Activated T-cell treated with anti-CD3 and anti-CD28 coated beads, Interleukin-2, amount 50 U/mL, for 1 hour (primary cell): ENCODE data around the gene OR5A2.
"Not testable (repeated sequence)": the region's sequence is repeated elsewhere in the genome, so short reads cannot be mapped to it uniquely, and the experiment has no call there.

Source experiments
- DNase-seq: peaks from one replicate; pipeline ENCODE4 v3.0.0-alpha.2; 2020

Gene OR5A2, protein sequence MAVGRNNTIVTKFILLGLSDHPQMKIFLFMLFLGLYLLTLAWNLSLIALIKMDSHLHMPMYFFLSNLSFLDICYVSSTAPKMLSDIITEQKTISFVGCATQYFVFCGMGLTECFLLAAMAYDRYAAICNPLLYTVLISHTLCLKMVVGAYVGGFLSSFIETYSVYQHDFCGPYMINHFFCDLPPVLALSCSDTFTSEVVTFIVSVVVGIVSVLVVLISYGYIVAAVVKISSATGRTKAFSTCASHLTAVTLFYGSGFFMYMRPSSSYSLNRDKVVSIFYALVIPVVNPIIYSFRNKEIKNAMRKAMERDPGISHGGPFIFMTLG

DNA sequence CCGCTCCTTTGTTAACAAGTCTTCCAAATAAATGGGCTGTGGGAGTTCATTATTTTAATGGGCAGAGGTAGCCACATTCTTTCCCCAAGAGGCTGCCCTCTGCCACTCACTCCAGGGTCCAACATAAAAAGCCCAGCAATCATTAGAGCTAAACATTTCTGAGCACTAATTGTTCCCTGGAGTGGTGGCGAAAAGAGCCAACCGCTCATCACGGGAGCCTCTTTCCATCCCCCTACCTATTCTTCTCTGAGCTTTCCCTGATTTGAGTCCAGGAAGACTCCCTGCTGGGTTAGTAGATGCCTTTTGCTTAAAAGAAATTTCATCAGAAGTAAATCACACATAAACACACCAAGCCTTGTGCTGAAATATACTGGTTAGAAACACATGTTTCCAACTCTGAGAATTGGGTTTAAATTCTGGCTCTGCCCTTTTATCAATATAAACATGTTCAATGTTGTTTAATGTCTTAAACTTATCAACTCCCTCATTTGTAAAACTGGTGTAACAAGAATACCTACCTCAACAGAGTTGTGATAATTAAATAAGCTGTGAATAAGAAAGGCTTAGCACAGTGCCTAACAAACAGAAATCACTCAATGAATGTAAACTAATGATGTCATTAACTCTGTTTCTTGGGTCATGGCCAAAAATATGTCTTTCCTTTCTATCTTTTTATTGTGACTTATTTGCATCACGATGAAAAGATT is at the start of gene OR5A2:
TSS of gene OR5A2 (minus strand) at position 53 of the 707 bp plus-strand sequence. CDS start 3,460 bp downstream, outside the sequence.
- no peak for DNase-seq

GRCh38 chr11:59475176-59475575 is 49.0 kb upstream of the OR5A2 start:
- DNase-seq = no peak

- no peak for DNase-seq
Observed at GRCh38 chr11:59473015-59473414, 46.8 kb upstream of the OR5A2 start, which contains the start of gene OR4D10. OR4D10 (plus strand) TSS chr11:59473315; CDS start chr11:59477430, 4,115 bp downstream.

DNA sequence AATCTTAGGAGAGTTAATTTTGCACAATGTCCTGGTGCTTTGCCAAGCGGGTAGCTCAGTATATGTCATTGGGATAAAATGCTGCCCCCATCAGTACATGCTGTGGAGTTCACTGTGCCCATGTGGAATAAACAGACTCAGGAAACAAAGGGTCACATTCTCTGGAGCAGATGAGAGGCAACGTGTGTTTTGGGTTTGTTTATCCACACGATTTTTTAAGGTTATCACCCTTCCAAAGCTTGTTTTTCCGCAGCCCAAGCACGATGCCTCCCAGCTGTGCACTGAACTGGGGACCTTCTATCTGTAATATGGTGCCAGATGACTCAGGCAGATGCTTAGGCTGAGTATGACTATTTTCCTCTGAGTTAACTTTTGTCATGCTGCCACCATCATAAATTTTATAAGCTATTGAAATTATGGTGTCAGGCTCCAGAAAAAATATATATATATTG is 37.0 kb upstream of the OR5A2 start:
- DNase-seq = no peak

DNA sequence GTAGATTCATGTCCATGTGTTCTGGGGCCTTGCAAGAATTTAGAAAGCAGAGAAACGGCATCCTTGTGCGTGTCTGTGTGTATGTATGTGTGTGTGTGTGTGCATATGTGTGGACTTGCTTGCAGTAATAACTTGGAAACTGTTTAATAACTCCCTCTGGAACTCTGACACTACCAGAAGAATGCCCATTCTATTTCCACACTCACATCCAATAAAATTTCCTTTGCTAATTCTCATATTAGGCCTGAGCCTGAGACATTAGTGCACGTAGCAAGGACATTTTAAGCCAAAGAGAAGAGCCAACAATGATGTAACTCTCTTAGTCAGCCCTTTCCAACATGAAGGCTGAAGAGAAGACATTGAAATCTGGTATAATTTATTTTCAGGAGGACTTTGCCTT is 33.7 kb upstream of the OR5A2 start:
- DNase-seq = no peak

DNA sequence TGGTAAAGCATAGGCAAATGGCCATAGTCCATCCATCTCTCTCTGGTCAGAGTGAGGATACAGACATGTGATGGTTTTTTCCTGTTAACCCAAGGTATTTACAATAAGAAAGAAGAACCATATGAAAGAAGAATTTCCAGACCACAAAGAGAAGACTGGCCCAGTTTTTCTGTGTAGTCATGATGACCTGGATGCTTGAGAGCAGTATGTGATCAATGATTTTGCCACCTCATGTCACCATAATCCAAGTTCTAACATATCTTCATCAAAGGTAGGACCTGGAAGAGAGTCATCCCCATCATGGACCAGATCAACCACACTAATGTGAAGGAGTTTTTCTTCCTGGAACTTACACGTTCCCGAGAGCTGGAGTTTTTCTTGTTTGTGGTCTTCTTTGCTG is 30.4 kb upstream of the OR5A2 start, which contains the start of gene OR4D6:
TSS of gene OR4D6 (plus strand) at position 301 of the 400 bp plus-strand sequence. CDS start at position 301, 0 bp downstream.
- no peak for DNase-seq

GRCh38 chr11:59448484-59448883 is 22.3 kb upstream of the OR5A2 start:
- DNase-seq = no peak

GRCh38 chr11:59445624-59446023 is 19.4 kb upstream of the OR5A2 start:
- not testable (repeated sequence) for DNase-seq

DNA sequence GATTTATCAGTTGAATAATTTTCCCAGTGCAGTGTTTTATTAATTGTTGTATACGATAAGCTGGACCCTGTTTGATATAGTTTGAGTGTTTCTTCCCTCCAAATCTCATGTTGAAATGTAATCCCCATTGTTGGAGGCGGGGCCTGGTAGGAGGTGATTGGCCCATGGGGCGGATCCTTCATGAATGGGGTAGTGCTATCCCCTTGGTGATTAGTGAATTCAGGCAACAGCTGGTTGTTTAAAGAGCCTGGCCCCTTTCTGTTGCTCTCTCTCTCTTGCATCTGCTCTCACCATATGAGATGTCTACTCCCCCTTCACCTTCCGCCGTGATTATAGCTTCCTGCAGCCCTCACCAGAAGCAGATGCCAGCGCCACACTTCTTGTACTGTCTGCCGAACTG is 11.6 kb upstream of the OR5A2 start:
- no peak for DNase-seq

- DNase-seq = no peak
Observed at GRCh38 chr11:59436169-59436568, 10.0 kb upstream of the OR5A2 start, which contains the start of gene OR5A1. OR5A1 (plus strand) TSS chr11:59436469; CDS start chr11:59443169, 6,700 bp downstream.

- DNase-seq = no peak
Observed at GRCh38 chr11:59429924-59430516, 3.8 kb upstream of the OR5A2 start.

GRCh38 chr11:59427068-59427382 is 812 bp upstream of the OR5A2 start:
- no peak for DNase-seq

GRCh38 chr11:59425131-59425530 is 1.1 kb downstream of the OR5A2 start:
- DNase-seq = no peak

GRCh38 chr11:59423835-59424234 is 2.4 kb downstream of the OR5A2 start:
- DNase-seq = no peak

DNA sequence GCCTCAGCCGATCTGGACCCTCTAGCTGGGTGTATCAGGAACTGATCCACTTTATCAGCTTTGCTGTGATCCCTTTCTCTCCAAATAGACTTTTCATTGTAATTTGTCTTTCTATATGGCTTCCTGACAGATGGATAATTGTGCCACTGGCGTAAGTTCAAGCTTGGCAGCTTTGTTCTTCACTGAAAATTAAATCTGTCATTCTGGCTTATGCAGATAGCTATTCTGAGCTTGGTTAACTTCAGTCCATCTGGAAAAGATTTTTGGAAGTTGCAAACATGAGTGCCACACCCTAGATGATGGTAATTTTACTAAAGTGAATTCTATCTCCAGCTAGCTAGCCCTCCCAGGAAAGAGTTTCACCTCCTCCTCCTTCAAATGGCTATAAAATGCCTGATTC is 8.1 kb downstream of the OR5A2 start:
- no peak for DNase-seq

DNA sequence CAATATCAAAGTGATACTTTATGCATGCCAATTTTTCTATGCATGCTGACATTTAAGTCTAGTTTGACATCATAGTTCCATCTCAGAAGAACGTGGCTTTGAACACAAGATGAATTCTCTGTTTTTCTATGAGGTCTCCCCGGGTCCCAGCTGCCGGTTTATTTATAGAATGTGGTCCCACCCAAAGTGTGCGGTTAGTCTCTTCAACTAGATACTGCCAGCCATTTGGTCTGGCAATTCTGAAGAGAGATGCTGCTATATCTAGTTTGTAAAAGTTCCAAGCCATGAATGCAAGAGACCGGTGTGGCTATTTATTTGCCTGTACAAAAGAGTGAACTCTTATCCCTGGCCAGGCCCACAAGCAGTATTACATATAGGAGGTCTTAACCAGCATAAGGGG is 9.2 kb downstream of the OR5A2 start:
- no peak for DNase-seq

GRCh38 chr11:59416613-59417012 is 9.6 kb downstream of the OR5A2 start:
- no peak for DNase-seq

DNA sequence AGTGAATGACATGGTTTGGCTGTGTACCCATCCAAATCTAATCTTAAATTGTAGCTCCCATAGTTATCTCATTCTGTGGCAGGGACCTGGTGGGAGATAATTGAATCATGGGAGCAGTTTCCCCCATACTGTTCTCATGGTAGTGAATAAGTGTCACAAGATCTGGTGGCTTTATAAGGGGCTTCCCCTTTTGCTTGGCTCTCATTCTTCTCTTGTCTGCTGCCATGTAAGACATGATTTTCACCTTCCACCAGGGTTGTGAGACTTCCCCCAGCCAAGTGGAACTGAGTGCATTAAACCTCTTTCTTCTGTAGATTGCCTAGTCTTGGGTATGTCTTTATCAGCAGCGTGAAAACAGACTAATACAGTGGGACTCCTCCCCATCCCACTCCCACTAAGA is 11.1 kb downstream of the OR5A2 start:
- DNase-seq = no peak

- DNase-seq = no peak
Observed at GRCh38 chr11:59413646-59414045, 12.6 kb downstream of the OR5A2 start.

DNA sequence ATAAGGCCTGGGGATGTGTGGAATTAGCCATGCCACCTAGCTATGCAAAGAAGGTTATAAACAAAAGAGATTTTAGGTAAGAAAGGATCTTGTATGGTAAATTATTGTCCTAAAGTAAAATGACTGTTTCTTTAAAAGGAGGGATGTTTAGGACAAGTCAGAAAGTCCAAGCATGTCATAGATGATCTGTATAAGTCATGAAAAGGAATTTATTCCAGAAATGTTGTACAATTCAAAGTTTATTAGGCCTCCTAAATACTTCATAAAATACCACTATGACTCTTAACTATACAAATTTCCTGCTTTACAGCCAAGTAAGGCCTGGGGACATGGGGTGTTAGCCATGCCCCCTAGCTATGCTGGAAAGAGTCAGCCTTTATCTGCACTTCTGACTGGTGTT is 22.7 kb downstream of the OR5A2 start:
- no peak for DNase-seq

GRCh38 chr11:59401262-59401552 is 25.0 kb downstream of the OR5A2 start:
- DNase-seq = no peak

GRCh38 chr11:59400461-59401261 is 25.6 kb downstream of the OR5A2 start:
- no peak for DNase-seq

- DNase-seq = no peak
Observed at GRCh38 chr11:59394186-59394585, 32.0 kb downstream of the OR5A2 start.
